OCI-LY7 (cell line): ENCODE measurements around the gene CLCN5.

ENCODE experiments used
- EZH2phosphoT487 ChIP-seq: fragments of 200-600 bp; sonication (generic); IDR thresholded peaks from 2 replicates; pipeline ENCODE4 v1.6.1; 2018; ENCODE audit warnings: low read depth, borderline replicate concordance, mild to moderate bottlenecking, mixed run types, antibody characterized with exemption, low read length, moderate library complexity, mixed read lengths
- TF ChIP-seq, protein P1 (sequence below): fragments of 200-600 bp; sonication (generic); conservative IDR thresholded peaks from 2 replicates; pipeline ENCODE4 v1.5.1; 2014; ENCODE audit warnings: mild to moderate bottlenecking, antibody characterized with exemption, low read length, moderate library complexity, mixed read lengths

DNA sequence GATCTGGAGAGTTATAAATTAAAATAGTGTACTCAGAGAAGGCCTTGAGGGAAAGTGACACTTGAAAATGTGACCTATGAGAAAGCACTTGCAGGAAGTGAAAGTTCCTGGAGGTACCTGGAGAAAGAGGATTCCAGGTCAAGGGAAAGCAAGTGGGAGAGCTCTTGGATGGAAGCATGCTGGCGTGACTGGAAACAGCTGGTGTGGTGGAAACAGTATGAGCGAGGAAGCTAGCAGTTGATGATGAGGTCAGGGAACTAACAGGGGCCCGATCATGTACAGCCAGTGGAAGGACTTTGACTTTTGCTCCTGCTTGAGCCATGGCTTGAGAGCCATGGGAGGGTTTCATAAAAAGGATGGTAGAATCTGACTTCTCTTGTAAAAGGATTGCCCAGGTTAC lies 9.5 kb upstream of the CLCN5 start:
- TF ChIP-seq, protein P1, sequence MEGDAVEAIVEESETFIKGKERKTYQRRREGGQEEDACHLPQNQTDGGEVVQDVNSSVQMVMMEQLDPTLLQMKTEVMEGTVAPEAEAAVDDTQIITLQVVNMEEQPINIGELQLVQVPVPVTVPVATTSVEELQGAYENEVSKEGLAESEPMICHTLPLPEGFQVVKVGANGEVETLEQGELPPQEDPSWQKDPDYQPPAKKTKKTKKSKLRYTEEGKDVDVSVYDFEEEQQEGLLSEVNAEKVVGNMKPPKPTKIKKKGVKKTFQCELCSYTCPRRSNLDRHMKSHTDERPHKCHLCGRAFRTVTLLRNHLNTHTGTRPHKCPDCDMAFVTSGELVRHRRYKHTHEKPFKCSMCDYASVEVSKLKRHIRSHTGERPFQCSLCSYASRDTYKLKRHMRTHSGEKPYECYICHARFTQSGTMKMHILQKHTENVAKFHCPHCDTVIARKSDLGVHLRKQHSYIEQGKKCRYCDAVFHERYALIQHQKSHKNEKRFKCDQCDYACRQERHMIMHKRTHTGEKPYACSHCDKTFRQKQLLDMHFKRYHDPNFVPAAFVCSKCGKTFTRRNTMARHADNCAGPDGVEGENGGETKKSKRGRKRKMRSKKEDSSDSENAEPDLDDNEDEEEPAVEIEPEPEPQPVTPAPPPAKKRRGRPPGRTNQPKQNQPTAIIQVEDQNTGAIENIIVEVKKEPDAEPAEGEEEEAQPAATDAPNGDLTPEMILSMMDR: no peak
- no peak for TF ChIP-seq EZH2phosphoT487
